GM21381 (cell line): ENCODE results near the gene ATP13A3.

Source experiments
- ATAC-seq: cut with Tn5 transposase; IDR thresholded peaks from one replicate; pipeline ENCODE4 v1.9.1; 2021; ENCODE audit warnings: mild to moderate bottlenecking, moderate library complexity; ENCODE audit not compliant: unreplicated experiment

The ATP13A3 gene

DNA sequence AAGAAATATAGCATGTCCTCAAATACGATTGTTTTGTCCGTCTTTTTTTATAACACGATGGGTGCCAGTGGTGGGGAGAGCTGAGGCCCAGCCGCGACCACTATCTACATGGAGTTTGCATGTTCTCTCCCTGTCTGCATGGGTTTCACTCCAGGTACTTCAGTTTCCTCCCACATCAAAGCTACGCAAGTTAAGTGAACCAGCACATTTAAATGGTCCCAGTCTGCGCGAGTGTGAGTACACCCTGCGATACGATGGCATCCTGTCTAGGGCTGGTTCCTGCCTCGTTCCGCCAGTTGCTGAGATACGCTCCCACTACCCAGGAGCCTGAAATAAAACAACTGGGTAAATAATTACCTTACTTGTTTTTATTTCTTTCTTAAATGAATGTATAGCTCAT lies 40.6 kb downstream of the ATP13A3 start:
- no peak for ATAC-seq

DNA sequence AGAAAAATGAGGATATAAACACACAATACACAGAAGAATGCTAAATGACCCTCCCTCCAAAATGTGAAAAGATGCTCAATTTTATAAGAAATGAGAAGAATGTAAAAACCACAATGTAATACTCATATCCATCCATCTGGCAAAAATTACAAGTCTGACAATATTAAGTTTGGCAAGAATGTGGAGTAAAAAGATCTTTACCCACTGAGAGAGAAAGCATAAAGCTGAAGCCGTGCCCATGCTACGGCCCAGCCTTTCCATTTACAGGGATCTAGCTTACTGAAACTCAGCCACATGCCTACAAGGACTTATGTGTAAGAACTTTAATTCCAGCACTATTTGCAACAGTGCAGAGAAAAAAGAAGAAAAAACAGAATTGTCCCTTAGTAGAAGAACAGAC lies 42.9 kb downstream of the ATP13A3 start:
- no peak for ATAC-seq

DNA sequence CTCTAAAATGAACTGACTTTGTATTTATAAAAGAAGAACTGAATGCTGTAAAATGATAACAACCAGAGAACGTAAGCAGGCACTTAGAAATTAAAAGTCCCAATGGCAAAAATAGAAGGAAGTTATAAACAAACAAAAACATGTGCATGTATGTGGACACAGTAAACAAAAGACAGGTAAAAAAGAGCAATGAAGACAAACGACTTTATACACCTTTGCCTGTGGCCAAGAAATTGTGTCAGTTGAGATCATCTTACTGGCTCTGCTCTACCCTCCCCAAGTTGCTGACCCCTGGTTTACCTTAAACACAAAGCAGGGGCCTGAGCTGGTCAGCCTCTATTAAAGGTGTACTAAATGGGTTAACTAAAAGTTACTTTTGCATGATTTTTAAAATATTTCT lies 46.0 kb downstream of the ATP13A3 start:
- ATAC-seq, result no peak

DNA sequence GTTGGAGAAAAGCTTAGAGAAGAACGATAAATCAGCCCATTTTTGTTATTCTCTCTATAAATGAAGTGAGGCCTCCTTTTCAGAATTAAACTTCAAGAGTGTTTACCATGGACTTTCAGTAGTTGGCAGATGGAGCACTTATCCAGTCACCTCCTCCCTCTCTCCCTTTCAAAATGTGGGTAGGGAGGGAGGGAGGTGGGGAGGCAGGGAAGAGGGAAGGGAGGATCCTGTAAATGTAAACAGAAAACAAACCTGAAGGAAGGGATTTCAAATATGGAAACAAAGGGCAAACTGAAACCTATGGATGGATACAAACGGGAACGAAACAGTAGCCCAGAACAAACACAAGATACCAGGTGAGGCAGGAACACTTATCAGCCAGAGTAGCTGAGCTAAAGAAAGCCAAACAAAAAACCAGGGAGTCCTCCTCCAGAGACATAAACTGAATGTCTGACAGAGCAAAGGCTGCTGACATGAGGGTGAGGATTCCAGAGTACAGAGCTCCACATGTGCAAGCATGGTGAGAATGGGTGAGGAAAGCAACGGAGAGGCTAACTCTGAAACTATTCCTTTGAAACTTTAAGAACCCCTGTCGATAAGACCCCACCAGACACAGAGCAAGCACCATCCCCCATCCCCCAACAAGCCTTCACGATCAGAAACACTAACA lies 46.8 kb downstream of the ATP13A3 start:
- no peak for ATAC-seq

DNA sequence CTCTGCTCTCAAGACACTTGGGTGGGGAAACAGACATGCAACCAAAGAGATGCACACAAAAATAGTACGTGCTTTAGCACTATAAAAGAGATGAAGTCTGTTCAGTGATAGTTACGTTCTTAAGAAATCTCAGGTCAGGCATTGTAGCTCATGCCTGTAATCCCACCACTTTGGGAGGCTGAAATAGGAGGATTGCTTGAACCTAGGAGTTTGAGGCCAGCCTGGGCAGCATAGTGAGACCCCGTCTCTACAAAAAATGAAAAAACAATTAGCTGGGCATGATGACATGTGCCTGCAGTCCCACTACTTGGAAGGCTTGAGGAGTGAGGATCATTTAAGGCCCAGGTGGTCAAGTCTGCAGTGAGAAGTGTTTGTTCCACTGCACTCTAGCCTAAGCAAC lies 52.3 kb downstream of the ATP13A3 start:
- ATAC-seq, result no peak

DNA sequence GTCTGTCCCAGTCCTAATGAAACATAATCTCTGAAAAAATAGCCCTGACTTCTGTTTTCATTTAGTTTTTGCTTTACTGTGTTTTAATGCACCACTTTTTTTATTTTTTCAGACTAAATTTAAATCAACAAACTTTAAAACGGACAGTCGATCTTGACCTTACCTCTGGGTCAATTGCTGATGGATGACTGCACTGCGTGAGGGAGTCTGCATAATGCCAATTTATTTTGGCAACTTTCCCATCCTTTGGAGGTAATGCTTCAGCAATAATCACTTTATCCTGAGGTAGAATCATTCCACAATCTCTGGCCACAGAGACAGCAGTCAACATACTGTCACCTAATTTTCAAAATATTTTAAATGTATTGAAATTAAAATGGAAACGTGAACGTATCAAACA lies 55.2 kb downstream of the ATP13A3 start:
- ATAC-seq, result no peak

DNA sequence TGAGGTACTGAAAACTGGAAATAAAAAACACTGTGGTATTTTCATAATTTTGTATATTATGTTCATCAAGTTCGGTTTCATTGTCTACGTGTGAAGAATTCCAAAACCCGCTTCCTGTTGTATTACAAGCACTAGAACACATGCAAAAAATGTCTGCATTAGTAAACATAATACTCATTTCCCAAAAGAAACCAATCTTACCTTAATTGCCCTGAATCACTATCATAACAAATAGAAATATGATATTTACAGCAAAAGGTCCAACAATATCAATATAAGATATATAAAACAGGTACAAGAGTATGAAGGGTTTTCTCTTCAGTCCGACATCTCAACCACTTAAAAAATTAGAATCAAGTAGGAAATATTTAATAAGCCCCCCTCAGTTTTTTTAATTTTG lies 61.4 kb downstream of the ATP13A3 start:
- no peak for ATAC-seq

DNA sequence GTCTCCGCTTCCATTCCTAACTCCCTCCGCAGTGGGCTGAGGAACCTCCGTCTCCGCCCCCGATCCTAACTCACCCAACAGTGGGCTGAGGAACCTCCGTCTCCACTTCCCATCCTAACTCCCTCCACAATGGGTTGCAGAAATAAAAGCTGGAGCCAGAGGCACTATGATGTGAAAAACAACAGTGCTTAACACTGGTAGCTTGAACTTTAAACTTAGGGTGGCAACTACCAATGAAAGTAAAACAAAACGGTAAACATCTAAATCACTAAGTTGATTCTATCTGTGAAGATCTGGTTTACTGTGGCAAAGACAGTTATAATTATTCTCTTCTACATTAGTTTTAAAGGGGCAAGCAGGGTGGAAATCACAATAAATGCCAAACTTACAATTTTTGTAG lies 61.8 kb downstream of the ATP13A3 start:
- ATAC-seq, result no peak

DNA sequence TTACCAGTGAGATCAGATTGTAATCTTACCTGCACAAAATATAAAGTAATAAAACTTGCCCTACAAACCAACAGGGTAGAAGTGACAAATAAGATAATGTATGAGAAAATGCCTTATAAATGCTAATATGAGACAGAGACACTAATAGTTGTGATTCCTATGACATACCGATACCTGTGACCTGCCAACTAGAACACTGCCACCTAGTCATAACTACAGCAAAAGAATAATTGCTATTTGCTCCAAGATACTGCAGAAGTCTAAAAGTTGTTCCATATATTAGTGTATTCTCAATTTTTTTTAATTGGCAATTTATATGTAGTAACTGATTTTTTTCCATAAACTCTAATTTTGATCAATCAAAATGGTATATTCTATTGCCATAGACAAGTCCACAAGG lies 62.4 kb downstream of the ATP13A3 start:
- no peak for ATAC-seq

DNA sequence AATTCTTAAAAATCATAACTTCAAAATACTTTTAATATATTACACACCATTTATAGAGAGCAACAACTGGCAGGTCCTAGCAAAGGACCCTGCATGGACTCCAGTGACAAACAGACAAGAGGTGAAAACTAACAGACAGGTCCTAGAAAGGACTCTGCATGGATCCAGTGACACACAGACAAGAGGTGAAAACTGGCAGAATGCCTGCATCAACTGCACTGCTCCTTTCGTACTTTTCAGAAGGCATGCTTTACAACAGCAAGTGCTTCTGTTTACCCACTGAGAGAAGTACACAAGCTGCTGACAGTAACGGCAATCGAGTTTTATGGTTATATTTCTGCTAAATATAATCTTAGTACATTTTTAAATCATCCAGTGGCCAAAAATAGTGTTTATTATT lies 63.5 kb downstream of the ATP13A3 start:
- no peak for ATAC-seq

DNA sequence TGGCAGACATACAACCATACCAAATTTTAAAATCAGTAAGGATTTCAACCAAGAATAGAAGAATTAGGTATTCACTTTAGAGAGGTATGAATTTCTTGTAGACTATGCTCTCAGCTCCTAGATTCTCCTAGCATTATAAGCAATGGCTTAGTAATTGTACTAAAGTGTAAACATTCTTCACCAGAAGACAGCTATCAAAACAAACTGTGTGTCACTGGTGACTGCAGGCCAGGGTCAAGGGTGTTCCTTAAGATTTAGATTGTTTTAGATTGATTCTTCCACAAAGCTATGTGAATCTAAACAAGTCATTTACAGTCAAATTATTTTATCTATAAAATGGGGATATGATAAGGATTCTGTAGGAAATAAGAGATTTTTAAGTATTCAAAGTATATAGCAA lies 64.6 kb downstream of the ATP13A3 start:
- no peak for ATAC-seq

DNA sequence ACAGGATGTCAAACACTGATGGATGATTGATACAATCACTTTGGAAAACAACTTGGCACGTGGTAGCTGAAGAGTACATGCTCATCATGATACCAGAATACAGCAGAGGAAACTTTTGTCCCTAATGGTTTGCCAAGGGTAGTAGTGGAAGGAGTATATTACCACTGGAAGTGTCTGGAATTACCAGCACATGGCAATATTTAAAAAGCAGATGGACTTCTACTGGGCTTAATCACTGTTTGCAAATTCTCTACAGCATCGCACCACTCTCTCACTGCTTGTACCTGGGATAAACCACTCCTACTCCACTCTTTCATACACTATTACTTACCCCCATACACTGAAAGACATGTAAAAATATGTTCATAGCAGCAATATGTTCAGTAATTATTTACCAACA lies 68.1 kb downstream of the ATP13A3 start:
- no peak for ATAC-seq

DNA sequence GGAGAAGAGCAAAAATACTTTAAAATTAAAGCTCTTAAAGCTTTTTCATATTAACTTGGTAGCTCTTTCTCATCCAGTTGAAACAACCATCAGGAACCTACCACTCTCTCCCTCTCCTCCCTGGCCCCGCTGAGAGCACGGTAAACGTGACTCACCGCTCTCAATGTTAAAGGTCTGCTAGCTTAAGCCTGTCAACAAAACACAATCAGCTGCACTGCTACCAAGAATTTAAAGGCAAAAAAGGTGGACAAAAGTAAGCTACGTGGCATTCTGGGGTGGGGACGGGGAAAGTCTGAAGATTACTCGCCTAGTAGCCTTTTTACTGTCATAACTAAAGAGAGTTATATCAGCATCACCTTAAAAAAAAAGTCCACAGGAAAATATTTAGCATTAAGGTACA lies 79.4 kb downstream of the ATP13A3 start:
- ATAC-seq, result no peak

DNA sequence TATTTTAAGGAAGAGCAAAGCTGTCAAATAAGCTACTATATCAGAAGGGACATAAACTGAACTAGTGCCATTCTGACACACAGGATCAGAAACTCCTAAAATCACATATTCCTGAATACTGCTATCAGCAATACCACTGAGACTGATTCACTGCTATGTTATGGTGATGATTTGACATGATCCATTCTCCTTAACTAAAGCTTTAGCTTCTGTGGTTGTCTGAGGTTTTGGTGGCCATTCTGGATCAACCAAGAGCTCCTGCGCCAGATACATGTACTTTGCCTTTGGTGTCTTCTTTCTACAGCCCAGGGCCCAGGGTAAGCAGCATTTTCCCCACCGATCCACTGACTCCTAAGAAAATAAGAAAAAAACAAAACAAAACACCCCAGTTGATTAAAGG lies 81.0 kb downstream of the ATP13A3 start:
- ATAC-seq, result no peak

DNA sequence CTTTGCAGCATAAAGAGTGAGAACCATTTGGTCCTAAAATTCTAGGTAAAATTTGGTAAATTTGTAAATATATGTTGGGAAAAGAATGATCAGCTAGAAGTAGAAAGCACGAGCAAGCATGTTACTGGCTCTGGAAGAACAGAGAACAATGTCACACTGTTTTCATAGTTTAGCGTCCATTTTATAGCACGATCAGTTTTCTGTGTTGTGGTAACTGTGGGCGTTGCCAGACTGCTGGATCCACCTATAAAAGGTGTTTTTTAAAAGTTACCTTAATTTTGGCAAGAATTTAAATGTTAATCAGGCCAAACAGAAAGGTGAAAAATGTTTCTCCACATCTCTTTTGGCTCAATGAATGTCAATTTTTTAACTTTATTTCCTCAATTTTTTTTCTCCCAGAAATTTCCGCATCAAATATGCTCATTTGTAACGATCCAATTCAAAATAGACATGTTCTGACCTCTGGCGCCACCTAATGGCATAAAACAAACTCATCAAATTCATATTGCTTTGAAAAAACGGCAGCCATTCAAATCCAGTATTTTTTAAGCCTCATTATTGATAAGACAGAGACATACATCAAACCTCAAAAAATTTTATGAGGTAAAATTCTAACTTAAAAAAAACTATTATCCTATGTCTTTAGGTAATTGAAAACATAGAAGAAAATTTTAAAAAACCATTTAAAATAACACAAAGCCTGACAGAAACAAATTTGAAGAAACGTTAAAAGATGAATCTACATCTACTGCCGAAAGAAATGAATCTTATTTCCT lies 82.2 kb downstream of the ATP13A3 start:
- no peak for ATAC-seq

DNA sequence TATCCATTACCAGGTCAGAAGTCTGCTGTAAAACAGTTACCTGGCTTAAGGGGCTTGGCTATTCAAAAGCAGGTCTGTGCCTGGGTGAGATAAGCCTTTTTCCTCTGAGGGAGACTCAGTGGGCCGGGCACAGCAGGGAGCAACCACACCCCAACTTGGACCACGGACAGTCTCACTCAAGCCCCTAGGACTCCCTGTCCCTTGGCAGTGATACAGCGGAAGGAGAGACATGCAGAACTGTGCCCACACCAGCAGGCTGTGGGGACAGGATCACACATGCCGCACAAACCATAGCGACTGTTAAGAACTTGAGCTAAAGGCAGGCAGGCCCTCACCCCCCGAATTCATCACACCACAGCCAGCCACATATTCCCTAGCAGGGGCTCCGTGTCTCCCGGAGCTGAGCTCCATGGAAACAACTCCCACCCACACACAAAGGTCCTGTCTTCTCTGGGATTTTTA lies 84.9 kb downstream of the ATP13A3 start:
- ATAC-seq, result no peak

DNA sequence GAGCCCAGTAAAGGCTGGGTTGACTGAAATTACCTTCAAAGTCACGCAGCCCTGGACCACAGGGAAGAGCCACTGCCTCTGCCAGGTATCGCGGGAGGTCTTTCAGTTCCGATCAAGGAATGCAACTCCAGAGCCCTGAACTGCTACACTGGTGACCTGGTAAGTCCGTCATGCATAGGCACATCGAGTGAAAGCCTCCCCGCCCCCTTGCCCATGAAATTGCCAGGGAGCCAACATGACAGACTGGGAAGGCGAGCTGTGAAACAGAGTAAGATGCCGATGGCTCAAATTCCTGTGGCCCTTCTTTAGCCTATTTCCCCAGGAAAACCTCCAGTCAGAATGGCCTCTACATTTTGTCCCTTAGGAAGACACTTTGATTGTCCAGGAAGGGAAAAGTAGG lies 85.5 kb downstream of the ATP13A3 start:
- ATAC-seq, result no peak

DNA sequence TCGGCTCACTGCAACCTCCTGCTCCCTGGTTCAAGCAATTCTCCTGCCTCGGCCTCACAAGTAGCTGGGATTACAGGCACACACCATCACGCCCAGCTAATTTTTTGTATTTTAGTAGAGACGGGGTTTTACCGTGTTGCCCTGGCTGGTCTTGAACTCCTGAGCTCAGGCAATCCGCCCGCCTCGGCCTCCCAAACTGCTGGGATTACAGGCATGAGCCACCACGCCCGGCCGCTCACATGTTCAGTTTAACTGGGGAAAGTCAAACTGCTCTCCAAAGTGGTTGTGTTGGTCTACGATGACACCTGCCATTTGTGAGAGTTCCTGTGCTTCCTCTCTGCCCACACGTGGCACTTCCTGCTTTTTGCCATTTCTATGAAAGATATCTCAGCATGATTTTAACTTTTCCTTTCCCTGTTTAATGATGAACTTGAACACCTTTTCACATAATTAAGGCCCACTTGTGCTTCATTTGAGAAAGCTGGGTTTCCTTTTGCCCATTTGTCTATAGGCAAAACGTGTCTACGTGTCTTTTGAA lies 86.9 kb downstream of the ATP13A3 start:
- ATAC-seq, result no peak

DNA sequence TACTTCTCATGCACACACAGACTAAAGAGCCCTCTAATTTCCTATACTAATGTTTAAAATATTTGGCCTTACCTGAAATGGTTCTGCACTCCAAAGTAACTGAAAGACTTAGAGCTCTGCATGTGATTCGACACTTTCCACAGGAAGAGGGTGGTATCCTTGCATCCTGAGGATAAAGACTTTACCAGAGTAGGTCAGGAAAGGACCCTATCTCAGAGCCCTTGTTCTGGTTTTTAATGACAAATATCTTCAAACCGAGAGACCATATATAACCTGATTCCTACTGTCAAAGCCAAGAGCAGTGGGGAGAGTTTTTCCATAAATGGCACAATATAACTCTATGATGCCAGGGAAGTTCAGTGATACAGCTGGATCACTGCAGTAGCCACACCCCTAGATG lies 87.6 kb downstream of the ATP13A3 start, which contains the start of gene GP5:
GP5 (minus strand) TSS at position 101 of the 400 bp plus-strand sequence. CDS start 984 bp downstream, outside the sequence.
- no peak for ATAC-seq

DNA sequence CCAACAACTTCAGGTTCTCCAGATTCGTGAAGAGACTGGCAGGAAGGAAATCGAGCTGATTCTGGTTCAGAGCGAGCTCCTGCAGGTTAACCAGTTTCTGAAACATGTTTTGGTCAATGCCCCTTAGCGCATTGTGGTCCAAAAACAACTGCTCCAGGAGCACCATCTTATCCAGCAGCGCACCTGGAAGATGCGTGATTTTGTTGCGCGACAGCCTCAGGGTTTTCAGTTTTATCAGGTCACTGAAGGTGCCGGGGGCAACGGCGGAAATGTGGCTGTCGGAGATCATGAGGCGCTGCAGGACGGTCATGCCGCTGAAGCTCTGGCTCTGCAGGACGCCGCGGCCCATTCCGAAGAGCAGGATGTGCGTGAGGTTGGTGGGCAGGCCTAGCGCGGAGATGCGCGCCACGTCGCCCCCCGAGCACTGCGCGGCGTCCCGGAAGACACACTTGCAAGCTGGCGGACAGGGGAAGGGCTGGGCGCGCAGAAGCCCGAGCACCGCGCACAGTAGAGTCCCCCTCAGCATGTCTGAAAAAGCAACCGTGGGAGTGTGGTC lies 89.0 kb downstream of the ATP13A3 start:
- no peak for ATAC-seq

DNA sequence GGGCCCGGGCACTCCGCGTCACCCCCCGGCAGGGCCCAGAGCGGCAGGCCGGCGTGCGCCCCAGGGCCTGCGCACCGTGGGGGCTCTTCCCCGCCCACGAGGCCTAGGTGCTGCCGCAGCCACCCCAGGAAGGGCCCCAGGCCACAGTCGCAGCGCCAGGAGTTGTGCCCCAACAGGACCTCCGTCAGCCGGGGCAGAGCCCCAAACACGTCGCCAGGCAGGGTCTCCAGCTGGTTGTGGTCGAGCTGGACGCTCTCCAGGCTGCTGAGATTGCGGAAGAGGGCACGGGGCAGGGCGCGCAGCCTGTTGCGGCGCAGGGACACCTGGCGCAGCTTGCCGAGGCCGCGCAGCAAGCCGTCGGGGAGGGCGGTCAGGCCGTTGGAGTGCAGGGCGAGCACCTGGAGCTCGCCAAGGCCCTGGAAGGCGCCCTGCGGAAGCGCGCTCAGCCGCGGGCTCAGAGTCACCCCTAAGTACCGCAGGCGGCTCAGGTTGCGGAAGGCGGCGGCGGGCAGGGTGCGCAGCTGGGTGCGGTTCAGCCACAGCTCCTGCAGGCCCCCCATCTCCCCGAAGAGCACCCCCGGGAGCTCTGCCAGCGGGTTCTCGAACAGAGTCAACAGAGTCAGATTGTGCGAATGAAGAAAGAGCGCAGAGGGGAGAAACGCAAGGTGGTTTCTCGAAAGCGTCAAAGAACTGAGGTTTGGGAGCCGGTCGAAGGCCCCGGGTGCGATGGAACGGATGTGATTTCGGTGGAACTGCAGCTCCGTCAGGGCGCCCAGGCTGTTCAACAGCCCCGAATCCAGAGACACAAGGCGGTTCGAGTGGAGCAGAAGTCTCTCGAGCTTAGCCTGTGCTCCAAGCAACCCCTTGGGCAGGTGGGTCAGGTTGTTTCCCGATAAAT lies 89.7 kb downstream of the ATP13A3 start:
- ATAC-seq, result no peak
